DND-41 (cell line): ENCODE data around the gene RBM42.

Experiments
- ATAC-seq: fragments of 200-7000 bp; cut with Tn5 transposase; 3 replicates; pipeline ENCODE4 v1.9.1; 2021; ENCODE audit warnings: low read depth; ENCODE audit not compliant: insufficient read depth
- DNase-seq: peaks from one replicate; pipeline ENCODE4 v3.0.0-alpha.2; 2020
- H2AFZ ChIP-seq: 2 replicates; pipeline ENCODE4 v1.6.0; 2012; ENCODE audit warnings: low read depth, low read length
- H3K27ac ChIP-seq: 2 replicates; pipeline ENCODE4 v1.5.1; 2012; ENCODE audit warnings: low read length, inconsistent platforms
- H3K27me3 ChIP-seq: fragments of 200-600 bp; sonication (generic); 2 replicates; pipeline ENCODE4 v1.6.0; 2012; ENCODE audit warnings: low read length, mild to moderate bottlenecking, inconsistent platforms; ENCODE audit not compliant: insufficient read depth, poor library complexity
- H3K36me3 ChIP-seq: 2 replicates; pipeline ENCODE4 v1.5.1; 2012; ENCODE audit warnings: low read length, inconsistent platforms; ENCODE audit not compliant: insufficient read depth
- H3K4me1 ChIP-seq: 2 replicates; pipeline ENCODE4 v1.5.1; 2012; ENCODE audit warnings: mild to moderate bottlenecking, low read length; ENCODE audit not compliant: insufficient read depth
- H3K4me2 ChIP-seq: 2 replicates; pipeline ENCODE4 v1.6.0; 2012; ENCODE audit warnings: mild to moderate bottlenecking, moderate library complexity, low read length, inconsistent platforms; ENCODE audit not compliant: insufficient read depth
- H3K4me3 ChIP-seq, 2 experiments: fragments of 200-600 bp in 1 of 2; shearing (Covaris generic) in 1 of 2; 2 replicates each; pipeline ENCODE4 v1.5.1; 2012 to 2016; ENCODE audit warnings: inconsistent platforms in 2 of 2, low read length in 2 of 2, mild to moderate bottlenecking in 2 of 2, low read depth in 1 of 2, moderate library complexity in 1 of 2
- H3K79me2 ChIP-seq: 2 replicates; pipeline ENCODE4 v1.6.0; 2012; ENCODE audit warnings: low read length, inconsistent platforms; ENCODE audit not compliant: insufficient read depth
- H3K9ac ChIP-seq: 2 replicates; pipeline ENCODE4 v1.6.0; 2012; ENCODE audit warnings: low read depth, mild to moderate bottlenecking, inconsistent platforms, low read length, moderate library complexity
- H3K9me3 ChIP-seq: 2 replicates; pipeline ENCODE4 v1.5.1; 2012; ENCODE audit warnings: low read length, moderate library complexity, mild to moderate bottlenecking, inconsistent platforms; ENCODE audit not compliant: insufficient read depth, severe bottlenecking
- H4K20me1 ChIP-seq: 2 replicates; pipeline ENCODE4 v1.6.0; 2012; ENCODE audit warnings: low read length; ENCODE audit not compliant: insufficient read depth
- EZH2 ChIP-seq: IDR thresholded peaks from 3 replicates; pipeline ENCODE4 v1.6.1; 2012; ENCODE audit warnings: borderline replicate concordance, low read depth, mild to moderate bottlenecking, moderate library complexity, low read length, inconsistent platforms; ENCODE audit not compliant: severe bottlenecking
- TF ChIP-seq, protein P1 (sequence below): IDR thresholded peaks from 2 replicates; pipeline ENCODE4 v1.5.1; 2012; ENCODE audit warnings: borderline replicate concordance, low read length, moderate library complexity, mild to moderate bottlenecking; ENCODE audit not compliant: poor library complexity, severe bottlenecking; ENCODE audit errors: extremely low read depth

Gene RBM42

DNA sequence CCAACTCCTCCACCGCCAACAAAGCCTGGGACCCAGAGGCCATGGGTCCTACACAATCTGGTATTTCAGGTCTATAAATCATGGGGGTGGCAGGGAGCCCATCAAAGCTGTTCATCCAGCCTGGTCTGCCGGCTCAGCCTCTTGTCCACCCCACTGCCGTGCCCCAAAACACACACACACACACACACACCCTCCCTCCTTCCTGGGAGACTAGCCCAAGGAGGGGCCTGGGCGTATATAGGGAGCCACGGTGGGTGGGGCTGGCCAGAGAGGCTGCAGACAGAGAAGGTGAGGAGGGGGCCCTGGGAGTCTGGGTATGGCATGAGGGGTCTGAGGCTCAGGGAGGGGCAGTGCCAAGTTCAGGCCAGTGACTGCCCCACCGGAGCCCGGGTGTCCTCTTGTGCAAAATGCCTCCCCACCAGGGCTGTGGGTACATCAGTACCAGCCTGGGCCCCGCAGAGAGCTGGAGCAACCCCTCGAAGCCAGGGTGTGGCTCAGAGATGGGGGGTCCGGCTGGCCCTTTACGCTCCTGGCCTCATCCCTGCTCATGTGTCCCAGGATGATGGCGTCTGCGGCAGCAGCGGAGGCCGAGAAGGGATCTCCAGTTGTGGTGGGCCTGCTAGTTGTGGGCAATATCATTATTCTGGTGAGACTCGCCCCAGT lies 37.5 kb downstream of the RBM42 start, which contains the start of gene UPK1A:
TSS of gene UPK1A (plus strand) at position 267 of the 663 bp plus-strand sequence. CDS start at position 563, 296 bp downstream.
- Histone ChIP-seq H3K9me3 (no peaks in the 10 kb centered on the region), H4K20me1 (0 out of 2 replicates have a peak, but pooled peaks cover 4% of the 10 kb centered on the region), H3K4me1 (no peaks in the 10 kb centered on the region), H3K27ac (no peak within 1 kb of the TSS), H2AFZ (no peak within 1 kb of the TSS), H3K4me3 (no peak within 1 kb of the TSS), H3K79me2 (no peaks in the 10 kb centered on the region), H3K4me2 (no peak within 1 kb of the TSS), H3K36me3 (peaks cover 6% of the 10 kb centered on the region; the same call in 1 of the 2 replicates), H3K9ac (no peak within 1 kb of the TSS), H3K27me3 (no peaks in the 10 kb centered on the region)
- ATAC-seq (no peak), DNase-seq (no peak)
- TF ChIP-seq, protein P1, sequence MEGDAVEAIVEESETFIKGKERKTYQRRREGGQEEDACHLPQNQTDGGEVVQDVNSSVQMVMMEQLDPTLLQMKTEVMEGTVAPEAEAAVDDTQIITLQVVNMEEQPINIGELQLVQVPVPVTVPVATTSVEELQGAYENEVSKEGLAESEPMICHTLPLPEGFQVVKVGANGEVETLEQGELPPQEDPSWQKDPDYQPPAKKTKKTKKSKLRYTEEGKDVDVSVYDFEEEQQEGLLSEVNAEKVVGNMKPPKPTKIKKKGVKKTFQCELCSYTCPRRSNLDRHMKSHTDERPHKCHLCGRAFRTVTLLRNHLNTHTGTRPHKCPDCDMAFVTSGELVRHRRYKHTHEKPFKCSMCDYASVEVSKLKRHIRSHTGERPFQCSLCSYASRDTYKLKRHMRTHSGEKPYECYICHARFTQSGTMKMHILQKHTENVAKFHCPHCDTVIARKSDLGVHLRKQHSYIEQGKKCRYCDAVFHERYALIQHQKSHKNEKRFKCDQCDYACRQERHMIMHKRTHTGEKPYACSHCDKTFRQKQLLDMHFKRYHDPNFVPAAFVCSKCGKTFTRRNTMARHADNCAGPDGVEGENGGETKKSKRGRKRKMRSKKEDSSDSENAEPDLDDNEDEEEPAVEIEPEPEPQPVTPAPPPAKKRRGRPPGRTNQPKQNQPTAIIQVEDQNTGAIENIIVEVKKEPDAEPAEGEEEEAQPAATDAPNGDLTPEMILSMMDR = no peak
- TF ChIP-seq EZH2 = no peak

DNA sequence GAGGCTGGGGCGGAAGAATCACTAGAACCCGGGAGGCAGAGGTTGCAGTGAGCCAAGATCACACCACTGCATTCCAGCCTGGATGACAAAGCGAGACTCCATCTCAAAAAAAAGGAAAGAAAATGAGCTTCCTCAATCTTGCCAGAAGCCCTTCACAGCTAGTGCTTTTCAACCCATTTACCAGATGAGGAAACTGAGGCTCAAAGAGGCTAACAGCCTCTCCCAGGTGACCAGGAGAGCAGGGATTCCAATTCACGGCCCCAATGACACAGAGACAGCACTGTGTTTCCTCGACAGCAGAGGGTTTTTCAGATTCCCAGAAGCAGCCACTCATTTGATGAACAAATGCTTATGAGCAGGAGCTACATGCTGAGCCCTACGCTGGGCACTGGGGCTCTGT lies 40.7 kb downstream of the RBM42 start:
- TF ChIP-seq EZH2 = no peak
- TF ChIP-seq, protein P1 = no peak
- H3K27ac ChIP-seq = no peak overlapping the region
- H4K20me1 ChIP-seq = 0 out of 2 replicates have a peak, but pooled peaks cover 4% of the 10 kb centered on the region
- no peaks in the 10 kb centered on the region for H3K36me3 ChIP-seq
- no peak overlapping the region for H2AFZ ChIP-seq
- no peaks in the 10 kb centered on the region for H3K27me3 ChIP-seq
- no peaks in the 10 kb centered on the region for H3K79me2 ChIP-seq
- H3K4me1 ChIP-seq = no peaks in the 10 kb centered on the region
- ATAC-seq (no peak), DNase-seq (no peak)
- H3K4me2 ChIP-seq = no peak overlapping the region
- no peak overlapping the region for H3K9ac ChIP-seq
- no peaks in the 10 kb centered on the region for H3K9me3 ChIP-seq
- no peak overlapping the region for H3K4me3 ChIP-seq

DNA sequence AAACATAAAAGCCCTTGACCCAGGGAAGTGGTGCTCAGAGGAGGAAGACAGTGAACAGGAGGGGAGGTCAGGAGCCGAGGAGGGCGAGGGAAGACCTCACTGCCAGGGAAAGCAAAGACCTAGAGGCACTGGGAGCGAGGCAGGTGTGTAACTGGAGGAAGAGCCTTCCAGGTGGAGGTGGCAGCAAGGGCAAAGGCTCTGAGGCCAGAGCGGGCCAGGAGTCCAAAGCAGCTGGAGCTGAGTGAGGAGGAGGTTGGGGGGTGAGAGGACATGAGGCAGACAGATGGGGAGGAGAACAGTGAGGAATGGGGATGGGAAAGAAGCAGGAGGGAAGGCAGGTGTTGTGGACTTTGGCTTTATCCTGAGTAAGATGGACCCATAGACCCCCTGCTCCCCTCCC lies 41.1 kb downstream of the RBM42 start:
- H3K36me3 ChIP-seq = no peaks in the 10 kb centered on the region
- H3K27ac ChIP-seq = no peak overlapping the region
- H3K79me2 ChIP-seq = no peaks in the 10 kb centered on the region
- no peak overlapping the region for H2AFZ ChIP-seq
- H3K4me1 ChIP-seq = no peaks in the 10 kb centered on the region
- TF ChIP-seq EZH2 = no peak
- TF ChIP-seq, protein P1 = no peak
- no peak overlapping the region for H3K9ac ChIP-seq
- ATAC-seq (no peak), DNase-seq (no peak)
- H4K20me1 ChIP-seq = 0 out of 2 replicates have a peak, but pooled peaks cover 4% of the 10 kb centered on the region
- no peaks in the 10 kb centered on the region for H3K27me3 ChIP-seq
- H3K4me2 ChIP-seq = no peak overlapping the region
- H3K4me3 ChIP-seq = no peak overlapping the region
- H3K9me3 ChIP-seq = no peaks in the 10 kb centered on the region
